HG02623 (cell line): Measurements from ENCODE around the gene INPP4B.

ENCODE experiments used
- ATAC-seq: cut with Tn5 transposase; IDR thresholded peaks from one replicate; pipeline ENCODE4 v1.9.1; 2021; ENCODE audit warnings: moderate library complexity; ENCODE audit not compliant: unreplicated experiment

Gene INPP4B

DNA sequence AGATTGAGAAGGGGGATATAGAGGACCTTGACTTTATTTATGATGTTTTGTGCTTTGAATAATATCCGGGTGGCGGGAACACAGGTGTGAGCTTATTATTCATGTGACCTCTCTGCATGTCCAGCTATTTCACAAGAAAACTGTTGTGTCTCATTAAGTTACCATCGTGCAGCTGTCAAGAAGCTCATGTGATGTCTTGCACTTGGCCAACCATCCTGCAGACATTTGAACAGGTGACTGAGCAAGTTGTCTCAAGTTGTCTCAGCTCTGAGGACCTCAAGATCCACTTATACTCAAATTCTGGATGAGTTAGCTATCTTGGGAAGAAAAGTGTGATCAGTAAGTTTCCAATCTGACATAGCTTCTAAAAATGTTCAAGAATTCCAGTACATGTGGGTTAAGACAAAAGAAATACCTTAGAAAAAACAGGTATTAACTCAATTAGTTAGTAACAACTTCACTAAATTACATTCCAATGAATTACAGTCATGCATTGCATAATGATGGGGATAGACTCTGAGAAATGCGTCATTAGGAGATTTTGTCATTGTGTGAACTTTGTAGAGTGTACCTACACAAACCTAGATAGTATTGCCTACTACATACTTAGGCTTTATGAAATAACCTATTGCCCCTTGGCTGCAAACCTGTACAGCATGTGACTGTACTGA, 462.2 kb downstream of the INPP4B start:
- no peak for ATAC-seq

DNA sequence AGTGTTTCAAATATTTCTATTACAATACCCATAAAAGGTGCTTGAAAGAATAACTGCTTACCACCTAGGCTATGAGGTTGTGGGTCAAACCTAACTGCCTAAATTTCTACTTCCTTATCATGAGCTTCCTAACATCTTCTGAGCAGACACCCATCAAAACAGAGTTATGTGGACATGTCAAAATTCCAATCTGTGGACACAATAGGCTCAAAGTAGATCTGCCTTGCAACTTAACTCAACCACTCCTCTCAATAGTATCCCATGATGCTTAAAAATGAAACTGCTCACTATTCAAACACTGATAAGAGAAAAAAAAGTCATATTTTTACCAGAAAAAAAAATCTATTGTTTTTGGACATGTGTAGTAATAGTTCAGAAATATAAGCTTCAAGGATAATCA, 462.7 kb downstream of the INPP4B start:
- ATAC-seq: no peak

DNA sequence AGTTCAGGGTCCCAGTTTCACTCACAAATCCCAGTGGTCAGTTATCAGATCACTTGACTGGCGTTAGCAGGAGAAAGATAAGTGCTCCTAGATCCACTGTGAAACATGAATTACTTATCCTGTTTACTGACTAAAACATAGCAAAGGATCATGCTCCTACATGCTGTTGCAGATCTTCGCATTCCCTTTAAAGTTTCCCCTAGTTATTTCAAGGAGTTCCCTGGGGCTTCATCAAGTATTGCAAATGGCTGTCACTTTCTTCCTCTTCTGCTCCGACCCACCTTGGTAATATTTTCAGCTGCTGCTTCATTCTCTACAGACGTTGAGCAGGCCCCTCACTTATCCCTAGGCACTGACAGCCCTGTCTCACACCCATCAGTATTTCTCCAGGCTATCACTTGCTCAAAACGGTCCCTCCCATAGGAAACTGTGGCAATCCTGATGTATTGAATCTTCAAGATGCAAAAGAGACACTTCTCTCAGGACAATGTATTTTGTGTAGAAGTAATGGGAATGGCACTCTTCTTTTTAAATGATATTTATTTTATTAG, 466.0 kb downstream of the INPP4B start:
- no peak for ATAC-seq

DNA sequence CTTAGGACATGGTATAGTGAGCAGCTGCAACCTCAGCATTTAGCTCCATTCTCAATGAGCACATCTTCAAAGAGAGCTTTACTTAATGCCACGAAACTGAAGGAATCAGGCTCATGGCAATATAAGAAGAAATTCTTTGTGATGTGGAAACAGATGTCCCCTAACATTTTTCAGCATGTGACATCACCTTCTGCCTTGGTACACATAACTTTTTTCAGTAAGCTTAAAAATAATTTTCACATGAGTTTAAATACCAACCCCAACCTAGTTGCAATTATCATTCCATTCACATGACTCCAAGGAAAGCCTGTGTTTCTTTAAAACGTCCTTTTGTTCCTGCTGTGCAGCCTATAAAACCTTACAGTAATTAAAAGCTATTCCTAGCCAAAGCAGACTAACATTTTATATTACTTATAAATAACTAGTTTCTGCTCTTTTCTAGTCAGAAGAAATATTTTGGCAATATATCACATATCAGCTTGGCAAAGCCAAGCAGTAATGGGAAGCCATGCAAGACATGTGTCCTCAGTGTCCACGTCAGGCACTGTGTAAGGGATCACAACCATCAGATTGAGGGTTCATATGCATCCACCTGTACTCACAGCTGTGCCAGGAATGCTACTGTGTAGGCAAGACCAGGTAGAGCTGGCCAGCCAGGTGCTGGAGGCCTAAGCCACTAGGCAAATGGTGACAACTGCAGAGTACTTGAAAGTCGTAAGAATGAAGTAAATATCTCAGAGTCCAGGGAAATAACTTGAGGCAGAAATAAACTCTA, 466.6 kb downstream of the INPP4B start:
- no peak for ATAC-seq

DNA sequence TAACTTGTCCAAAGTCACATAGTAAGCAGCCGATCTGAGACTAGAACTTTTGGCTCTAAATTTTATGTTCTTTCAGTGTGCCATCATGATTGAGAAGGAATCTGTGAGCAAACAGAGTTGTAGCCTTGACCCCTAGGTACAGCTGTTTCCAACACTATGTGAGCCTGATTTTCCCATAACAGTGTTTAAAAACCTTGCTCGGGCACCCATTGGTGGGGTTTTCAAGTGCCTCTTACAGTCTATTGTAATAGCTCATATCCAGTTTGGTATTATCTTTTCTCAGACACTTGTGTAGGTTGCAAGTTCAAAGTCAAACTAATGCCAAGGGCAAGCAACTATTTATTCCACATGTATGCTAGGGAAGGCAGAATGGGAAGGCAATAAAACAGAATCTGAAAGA, 467.9 kb downstream of the INPP4B start:
- ATAC-seq: no peak

DNA sequence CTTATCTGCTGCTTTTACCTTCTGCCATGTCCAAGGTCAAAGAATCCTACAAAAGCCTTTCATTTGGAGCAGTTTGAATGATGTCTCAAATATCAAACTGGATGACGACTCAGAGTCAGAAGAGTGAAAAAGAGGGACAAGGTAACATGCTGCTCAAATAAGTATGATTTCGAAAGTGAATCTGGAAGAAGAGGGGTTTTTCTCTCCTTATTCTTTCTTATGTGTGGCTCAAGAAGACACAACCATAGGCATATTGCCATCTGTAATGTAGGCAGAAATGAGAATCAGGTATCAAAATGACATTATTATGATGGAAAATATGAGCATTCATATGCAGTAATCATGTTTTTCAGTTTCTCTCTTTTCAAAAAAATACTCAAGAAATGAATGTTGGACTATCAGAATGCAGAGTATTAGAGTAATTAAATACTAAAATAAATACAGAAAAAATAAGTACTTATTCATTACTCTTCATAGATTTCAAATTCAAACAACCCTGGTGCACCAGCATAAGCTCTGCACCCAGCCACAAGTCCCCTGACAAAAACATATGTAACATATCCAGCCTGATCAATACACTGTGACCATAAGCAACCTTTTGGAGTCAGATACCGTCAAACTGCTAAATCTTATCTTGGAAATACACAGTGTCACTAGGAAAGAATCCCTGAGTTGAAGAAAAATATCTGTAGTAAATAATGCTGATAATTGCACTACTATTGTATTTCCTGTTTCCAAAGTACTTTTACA, 468.6 kb downstream of the INPP4B start:
- no peak for ATAC-seq

DNA sequence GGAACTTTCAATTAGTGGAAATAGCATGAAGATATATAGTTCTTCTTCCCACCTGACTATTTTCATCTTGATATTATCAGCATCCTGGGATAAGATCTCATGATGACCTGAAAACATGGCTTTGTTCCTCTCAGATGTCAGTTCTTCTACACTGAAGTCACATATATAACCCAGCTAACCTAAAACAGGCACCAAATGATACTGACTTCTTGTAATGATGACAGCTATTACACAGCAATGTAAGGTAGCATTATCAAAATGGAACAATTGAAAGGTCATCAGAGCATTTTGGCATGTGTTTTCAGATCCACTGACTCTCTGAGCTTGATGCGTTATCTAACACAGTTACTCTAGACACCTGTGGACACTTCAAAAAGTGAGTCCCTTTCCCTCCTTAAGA, 469.9 kb downstream of the INPP4B start:
- no peak for ATAC-seq

DNA sequence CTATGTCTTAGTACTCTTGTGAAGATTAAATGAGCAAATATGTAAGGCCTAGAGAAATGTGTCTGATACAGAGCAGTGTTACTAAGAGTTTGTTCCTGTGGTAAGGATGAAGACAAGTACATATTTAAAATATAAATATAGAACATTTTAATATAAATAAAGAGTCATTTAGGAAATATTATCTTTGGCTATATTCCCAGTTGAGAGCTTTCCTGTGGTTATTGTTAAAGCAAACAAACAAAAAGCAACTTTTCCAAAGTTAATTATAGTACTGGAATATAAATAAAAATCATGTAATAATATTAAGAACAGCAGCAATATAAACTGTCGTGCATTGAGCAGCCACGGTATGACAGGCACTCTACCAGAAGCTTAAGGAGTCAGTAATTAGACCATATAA, 472.5 kb downstream of the INPP4B start:
- no peak for ATAC-seq

DNA sequence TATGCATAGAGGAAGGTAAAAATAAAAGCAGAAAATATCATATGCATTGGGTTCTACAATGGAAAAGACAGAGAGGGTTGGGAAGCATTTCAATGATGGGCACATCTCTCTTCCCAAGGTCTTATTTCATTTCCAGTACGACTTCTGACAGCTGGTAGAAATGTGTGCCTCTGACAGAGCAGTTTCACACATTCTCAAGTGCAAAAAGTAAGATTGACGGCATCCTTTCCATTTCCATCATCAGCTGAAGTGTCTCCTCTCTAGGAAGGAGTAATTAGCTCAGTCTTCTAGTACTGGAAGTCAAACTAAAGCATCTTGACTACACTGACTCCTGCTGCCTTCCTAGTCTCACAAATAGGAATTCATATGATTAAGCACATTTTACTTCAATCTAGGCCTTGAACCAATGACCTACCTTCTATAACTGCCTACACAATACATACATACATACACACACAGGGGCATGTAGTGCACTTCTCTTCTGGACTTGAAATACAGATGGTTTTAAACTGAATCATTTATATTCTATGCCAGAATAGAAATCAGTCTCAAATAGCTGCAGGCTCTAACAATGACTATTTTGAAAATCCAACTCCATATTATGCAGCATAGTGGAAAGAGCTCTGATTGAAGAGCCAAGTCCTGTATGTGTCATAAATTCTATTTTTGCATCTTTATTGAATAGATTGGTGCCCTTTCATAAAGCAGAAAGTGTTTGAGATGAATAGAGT, 473.4 kb downstream of the INPP4B start:
- no peak for ATAC-seq

DNA sequence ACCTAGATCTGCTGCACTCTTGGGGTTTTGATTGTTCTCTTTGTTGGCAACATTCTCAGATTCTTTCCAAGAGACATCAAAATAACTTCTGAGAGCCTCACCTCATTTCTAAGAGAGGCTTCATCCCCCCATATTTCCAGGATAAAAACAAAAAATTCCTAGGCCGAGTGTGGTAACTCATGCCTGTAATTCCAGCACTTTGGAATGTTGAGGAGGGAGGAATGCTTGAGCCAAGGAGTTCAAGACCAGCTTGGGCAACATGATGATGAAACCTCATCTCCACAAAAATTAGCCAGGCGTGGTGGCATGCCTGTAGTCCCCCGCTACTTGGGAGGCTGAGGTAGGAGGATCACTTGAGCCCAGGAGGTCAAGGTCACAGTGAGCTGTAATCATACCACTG, 477.0 kb downstream of the INPP4B start:
- ATAC-seq: no peak

DNA sequence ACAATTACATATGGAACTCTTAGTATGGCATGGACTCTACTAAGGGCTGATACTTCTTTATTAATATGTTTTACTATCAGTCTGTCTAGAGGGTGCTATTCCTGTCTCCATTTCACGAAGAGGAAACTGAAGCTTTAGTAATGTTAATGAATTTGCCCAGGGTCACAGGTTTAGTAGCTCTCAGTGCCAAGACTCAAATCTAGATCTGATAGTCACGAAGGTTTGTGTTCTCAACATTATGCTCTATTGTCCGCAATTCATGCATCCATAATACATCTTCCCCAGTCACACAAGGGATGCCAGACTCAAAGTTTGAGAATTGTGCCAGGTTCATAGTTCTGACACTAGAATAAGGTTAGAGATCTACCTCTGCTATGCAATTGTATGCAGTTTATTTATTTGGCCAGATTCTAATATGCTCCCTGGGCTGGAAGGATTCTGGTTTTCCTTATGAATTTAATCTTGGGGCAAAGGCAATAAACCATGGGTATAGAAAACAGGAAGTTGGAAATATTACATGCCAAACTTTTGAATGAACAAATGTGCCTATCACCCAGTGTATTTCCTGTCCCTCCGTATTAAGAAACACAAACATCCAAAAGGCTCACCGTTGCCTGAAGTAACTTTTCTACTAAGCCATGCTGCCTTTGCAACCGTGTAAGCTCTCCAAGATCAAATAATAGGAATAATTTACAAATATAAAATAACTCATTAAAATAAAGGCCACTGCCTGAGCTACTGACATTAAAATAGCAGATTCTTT, 478.5 kb downstream of the INPP4B start:
- no peak for ATAC-seq

DNA sequence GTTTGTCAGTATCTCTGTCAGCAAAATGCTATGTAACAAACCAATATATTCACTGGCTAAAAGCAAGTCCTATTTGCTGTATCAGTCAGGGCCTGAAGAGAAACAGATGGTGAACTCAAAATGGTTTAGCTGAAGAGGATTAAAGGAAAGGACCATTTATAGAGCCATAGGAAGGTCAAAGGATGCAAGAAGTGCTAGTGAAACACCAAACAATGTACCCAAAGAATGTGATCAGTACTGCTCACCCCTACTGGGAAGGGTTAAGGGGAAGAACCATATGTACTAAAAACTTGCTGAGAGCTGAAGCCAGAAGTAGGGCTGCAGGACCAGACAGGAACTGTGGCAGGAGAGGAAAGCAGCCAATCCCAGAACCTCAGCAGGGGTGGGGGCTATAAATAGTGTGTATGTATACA, 479.3 kb downstream of the INPP4B start:
- no peak for ATAC-seq

DNA sequence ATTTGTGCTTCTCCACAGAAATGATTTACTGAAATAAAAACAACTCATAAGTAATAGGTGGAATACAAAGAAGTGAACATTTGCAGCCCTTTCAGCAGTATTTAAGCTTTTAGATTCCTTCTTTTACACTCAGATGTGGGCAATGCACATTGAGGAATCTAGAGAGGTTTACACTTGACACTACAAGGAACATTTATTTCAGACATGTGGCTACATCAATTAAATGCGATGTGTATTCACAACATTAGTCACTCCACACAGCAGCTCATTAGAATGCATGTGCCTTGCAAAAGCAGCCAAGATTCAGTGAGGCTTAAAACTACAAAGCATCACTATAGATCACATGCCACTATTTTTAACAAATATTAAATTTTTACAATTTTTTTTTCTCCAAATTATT, 480.7 kb downstream of the INPP4B start:
- ATAC-seq: no peak

DNA sequence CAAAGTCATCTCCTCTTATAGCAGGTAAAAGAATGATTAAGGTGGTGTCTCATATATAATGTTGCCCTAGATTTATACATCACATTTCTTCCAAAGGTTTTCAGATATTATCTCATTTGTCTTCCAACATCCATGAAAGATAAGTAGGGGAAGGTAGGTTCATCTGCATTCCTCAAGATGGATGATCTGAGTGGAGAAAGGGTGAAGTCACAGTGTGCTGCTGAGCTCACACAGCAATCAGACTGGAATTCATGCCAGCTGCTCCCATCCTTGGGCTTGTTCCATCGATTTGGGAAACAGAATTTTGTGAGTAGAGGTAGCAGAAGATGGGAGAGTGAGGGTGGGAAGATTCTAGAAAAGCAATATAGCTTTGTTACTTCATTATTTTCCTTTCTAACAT, 482.4 kb downstream of the INPP4B start:
- ATAC-seq: no peak

DNA sequence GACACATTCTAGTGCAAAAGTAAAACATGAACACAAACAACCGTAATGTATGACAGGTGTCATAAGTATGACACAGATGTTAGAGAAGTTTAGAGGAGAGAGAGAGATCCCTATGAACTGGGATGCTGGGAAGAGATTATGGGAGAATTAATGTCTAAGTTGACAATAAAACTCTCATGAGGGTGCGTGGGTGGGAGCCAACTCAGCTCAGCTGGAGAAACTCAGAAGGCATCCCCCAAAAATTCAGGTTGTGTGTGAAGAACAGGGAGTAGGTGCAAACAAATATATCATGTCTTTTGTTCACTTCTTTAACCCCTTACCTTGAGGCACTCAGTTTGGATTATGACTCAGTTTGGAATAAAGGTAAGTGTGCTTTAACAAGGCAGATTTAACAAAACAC, 484.1 kb downstream of the INPP4B start:
- ATAC-seq: no peak

DNA sequence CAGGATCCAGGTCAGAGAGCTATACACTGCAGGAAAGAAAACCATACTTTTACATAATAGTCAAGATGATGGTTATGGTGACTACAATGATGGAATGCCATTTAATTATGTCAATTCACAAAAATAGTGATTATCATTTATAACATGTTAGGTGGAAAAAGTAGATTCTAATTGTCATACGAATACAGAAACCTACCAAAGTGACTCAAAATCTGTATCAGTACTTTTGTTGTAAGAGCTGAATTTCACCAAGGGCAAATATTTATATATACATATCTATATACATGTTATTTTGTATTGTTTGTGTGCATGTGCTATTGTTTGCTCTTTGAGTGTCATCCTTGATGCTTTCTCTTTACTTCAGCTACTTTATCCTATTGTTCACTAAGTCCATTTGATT, 485.4 kb downstream of the INPP4B start:
- ATAC-seq: no peak

DNA sequence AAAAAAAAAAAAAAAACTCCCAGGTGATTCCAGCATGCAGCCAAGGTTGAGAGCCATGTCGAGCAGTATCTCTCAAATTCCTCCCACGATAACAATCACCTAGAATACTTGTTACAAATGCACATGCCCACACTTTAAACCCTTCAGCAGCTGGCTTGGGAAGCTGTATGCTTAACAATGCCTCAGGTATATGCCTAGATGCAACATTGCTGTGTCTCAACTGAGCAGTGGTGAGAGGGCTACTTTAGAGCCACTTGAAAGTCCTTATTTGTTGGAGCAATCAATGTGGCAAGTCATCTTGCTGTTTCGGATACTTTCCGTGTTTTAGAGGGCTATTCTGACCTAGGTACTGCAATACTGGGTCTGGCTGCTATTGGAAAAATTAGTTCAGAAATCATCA, 487.4 kb downstream of the INPP4B start:
- no peak for ATAC-seq

DNA sequence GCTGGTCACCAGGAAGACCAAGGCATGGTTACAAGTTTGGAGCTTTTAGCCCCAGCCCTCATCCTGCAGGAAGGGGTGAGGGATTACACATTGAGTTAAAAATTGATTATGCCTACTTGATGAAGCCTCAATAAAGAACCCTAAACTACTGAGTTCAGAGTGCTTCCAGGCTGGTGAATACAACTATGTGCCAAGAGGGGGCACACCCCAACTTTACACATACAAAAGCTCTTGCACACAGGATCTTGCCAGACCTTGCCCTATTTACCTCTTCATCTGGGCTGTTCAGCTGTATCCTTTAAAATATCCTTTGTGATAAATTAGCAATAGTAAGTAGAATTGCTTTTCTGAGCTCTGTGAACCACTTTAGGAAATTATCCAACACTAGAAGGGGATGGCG, 489.3 kb downstream of the INPP4B start:
- ATAC-seq: no peak

DNA sequence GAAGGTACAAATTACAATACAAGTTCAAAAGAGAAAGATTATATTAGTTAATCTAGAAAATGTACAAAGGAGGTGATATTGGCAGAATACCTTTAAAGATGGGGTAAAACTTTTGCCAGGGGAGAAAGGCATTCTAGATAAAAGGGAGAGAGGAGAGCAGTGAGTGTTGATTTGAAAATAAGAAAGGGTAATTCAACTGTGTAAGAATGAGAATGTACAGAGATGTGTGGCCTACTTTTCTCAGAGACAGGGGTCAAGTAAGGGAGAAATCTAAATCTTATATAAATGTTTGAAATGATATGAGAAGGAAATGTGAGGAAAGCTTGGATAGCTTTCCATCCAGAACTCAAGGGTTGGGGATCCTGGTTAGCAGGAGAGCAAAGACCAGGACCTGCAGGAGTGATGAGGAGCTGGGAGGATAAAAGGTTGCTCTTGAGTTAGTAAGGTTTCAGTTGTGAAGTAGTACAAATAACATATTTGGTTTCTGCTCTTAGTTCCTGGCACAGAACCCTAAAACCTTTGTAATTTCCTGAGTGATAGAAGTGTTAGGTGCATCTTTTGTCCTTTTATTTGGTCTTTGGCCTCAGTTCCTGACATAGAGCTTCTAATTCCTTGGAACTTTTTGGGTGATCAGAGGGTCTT, 489.9 kb downstream of the INPP4B start:
- no peak for ATAC-seq

DNA sequence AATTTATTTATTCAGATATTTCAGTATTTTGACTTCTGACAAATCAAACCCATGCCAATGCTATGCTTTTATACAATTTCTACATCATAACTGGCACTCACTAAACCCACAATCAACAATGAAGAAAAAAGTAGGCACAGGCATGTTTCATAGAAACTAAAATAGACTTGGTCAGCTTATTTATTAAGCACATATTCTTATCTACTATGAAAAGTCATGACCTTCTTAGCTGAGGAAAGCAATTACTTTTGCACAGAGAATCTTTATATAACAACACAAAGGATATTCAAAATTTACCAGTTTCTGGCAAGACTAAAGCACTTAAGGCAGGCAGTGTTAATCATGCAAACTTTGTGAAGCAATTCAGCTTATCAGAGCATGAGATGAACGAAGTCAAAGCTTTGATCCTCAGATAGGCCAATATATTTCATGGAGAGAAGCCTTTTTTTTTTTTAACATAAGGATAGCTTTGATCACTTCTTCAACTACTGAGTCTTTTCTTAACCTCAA, 490.6 kb downstream of the INPP4B start:
- no peak for ATAC-seq
